C4-2B (cell line): ENCODE data around the gene DAD1.

ENCODE experiments used
- ZFX ChIP-seq: fragments of 450-650 bp; IDR thresholded peaks from 2 replicates; pipeline ENCODE4 v1.6.1; 2017
- TF ChIP-seq, protein P1 (sequence below): fragments of 450-650 bp; conservative IDR thresholded peaks from 2 replicates; pipeline ENCODE4 v1.5.1; 2017; ENCODE audit warnings: mild to moderate bottlenecking

DNA sequence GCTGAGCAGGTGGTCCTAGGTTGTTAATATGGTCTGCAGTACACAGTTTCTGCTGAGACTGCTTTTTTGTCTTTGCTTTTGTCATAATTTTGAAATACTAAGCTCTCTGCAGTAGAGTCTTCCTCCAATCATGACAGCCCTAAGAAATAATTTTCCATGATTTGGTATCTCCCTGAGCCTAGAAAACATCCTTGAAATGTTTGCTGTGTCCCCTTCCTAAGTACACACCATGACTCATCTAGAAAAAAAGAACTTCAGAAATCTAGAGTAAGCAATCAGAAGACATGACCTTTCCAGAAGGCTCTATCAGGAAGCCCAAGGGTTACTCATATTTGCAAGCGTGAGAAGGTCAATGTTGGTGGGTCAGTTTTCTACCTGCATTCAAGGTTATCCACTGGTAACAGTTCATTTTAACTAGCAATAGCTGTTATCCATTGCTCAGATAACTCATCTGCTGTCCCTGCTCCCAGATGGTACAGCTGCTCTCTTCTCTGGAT lies 16.4 kb downstream of the DAD1 start:
- TF ChIP-seq, protein P1, sequence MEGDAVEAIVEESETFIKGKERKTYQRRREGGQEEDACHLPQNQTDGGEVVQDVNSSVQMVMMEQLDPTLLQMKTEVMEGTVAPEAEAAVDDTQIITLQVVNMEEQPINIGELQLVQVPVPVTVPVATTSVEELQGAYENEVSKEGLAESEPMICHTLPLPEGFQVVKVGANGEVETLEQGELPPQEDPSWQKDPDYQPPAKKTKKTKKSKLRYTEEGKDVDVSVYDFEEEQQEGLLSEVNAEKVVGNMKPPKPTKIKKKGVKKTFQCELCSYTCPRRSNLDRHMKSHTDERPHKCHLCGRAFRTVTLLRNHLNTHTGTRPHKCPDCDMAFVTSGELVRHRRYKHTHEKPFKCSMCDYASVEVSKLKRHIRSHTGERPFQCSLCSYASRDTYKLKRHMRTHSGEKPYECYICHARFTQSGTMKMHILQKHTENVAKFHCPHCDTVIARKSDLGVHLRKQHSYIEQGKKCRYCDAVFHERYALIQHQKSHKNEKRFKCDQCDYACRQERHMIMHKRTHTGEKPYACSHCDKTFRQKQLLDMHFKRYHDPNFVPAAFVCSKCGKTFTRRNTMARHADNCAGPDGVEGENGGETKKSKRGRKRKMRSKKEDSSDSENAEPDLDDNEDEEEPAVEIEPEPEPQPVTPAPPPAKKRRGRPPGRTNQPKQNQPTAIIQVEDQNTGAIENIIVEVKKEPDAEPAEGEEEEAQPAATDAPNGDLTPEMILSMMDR: no peak
- TF ChIP-seq ZFX: no peak
